GM21515 (cell line): ENCODE data around the gene IDH3G.

ENCODE experiments used
- ATAC-seq: cut with Tn5 transposase; IDR thresholded peaks from one replicate; pipeline ENCODE4 v1.9.1; 2021; ENCODE audit not compliant: unreplicated experiment

The IDH3G gene

DNA sequence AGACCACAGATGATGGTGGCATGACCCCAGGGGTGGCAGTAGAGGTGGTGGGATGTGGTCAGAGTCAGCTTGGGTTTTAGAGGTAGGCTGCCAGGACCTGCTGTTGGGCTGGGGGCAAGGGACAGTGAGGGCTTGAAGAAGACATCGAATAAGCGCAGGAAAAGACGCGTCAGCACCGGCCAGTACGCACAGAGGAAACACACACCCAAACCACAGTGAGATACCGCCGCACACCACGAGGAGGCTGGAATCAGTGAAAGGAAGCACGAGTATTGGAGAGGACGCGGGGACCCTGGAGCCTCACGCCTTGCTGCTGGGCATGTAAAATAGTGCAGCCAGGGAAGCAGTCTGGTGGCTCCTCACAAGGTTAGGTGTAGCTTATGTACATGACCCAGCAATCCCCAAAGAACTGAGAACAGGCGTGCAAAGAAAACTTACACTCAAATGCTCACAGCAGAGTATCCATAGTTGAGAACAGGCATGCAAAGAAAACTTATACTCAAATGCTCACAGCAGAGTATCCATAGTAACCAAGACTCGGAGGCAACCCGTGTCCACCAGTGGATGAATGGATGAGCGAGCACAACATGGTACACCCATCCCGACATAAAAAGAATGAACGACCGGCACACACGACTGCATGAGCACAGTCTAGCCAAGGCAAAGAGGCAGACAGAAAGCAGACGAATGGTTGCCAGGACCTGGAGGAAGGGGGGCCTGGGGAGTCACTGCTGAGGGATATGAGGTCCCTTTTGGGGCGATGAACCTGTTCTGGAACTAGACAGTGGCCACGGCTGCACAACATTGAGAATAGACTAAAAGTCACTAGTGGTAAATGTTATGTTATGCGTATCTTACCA lies 22.9 kb upstream of the IDH3G start:
- ATAC-seq: no peak

DNA sequence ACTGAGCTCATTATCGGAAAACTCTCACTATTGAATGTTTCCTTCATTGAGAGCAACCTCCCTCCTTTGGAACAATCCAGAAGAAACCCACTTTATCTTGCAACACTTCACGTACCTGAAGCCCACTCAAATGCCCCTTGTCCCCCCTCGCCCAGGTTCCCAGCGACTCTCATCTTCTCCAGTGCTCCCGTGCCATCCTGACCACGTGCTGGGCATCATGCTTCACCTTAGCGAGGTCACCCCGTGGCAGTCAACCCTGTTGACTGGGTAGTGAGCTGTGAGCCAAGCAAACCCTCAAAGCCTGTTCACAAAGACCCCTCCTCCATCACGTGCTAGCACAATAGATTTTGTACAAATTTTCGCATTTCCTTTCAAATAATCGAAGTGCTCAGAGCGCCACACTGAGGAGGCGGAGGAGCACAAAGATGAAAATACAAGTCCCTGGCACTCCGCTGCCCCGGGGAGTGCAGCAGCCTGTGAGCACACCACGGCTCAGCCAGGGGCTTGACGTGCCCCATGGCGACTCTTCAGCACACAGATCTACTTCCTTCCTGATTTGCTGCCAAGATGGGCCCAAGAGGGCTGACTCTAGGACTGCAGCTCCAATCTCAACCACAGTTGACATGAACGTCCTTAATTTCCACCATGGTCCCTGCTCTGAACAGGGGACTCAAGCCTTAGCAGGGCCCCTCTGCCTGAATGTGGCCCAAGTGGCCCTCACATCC lies 20.6 kb upstream of the IDH3G start:
- ATAC-seq: no peak

DNA sequence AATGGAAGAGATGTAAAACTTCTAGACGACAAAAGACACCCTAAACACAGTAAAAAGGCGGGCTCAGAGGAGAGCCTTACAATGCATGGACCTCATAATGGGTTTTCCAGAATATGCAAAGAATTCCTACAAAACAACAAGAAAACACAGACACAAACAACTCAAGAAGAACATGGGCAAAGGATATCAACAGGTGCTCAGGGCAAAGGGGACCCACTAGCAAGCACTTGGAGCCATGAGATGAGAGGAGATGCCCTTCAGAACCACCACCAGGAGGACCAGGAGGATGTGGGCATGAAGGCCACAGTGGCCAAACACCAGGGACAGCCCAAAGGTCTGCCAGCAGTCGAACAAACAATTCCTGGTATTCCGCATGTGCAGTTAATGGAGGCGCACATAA lies 19.0 kb upstream of the IDH3G start:
- no peak for ATAC-seq

DNA sequence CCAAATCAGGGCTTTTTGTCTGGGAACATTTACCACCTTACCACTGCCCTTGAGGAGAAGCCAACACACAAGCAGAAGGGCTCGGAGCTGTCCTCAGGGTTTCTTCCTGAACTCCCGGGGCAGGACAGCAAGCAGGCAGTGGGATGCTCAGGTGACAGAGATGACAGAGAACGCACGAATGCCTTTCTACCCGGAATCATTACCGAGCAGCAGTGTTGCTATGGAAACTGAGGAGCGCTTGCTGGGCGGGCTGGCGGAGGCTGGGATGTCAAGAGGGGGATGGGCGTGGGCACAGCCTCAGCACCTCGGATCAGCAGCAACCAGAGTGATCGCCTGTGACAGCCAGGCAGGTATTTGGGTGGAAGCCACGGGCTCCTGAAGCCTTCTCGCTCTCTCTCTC lies 18.0 kb upstream of the IDH3G start:
- ATAC-seq: no peak

DNA sequence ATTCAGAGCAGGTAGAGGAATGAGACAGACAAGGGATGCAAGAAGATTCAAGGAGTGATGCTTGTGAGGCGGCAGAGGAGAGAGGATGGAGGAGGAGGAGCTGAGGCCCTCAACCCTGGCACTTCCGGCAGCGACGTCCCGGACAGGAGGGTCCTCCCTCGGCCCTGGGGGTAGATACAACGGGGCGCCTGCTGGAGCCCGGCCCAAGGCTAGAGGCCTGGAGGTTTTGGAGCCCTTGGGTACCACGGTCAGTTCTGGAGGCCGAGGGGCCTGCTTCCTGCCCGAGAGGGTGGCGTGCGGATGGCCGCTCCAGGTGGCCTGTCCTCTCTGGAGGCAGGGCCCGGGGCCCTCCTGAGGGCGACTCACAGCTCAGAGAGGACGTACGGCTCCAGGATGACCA lies 13.8 kb upstream of the IDH3G start:
- no peak for ATAC-seq

DNA sequence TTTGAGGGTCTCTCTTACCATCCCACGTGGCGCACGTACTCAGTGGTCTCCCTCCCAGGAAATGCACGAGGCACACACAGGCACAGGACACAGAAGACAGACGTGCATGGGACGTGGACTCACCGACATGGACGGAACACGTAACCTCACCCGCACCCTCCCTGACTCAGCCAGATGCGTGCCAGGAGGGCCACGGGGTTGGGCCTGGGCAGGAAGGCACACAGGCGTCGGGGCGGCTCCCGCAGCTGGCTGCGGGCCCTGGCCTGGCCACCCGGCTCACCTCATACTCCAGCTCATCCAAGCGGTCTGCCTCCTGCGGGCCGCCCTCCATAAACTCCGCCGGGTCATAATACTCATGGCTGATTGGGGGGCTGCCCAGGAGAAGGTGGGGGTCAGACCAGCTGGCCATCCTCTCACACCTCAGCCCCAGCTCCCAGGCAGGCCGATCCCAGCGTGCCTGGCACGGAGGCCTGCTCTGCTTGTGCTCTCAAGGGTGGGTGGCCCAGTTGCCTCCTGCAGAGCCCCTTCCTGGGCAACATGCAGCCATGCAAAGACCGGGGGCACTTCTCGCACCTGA lies 12.9 kb upstream of the IDH3G start:
- no peak for ATAC-seq

DNA sequence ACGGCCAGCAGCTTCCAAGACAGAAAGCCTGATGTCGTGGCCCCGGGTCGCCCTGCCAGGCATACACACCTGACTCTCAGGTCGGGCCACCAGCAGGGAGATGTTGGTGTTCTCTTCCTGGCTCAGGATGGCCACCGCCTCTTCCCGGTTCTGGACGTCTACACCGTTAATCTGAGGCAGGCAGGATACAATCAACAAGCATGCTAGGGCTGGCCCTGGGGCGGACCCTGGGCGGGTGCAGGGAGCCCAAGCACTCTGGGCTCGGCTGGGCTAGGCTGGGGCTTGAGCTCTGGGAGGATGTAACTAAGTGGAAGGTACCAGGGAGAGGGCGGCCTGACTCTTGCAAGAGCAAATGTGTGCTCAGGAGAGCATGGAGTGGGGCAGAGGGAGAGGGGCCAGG lies 11.3 kb upstream of the IDH3G start:
- ATAC-seq: no peak

DNA sequence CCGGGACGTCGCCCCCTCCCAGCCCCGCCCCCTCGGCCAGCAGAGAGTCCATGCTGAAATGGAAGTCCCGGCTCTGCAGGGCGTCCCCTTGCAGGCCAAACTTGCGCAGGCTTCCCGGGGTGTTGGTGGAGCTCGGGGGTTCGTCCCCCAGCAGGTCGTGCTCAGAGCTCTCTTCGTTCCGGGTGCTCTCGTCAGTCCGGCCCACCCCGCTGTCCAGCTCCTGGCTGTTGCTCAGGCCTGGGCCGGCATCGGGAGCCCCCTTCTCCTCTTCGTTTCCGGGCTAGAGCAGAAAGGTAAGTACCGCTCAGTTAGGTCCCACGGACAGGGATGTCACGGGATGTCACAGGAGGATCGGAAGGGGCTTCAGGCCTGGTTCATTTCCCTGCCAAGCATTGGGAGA lies 10.4 kb upstream of the IDH3G start:
- no peak for ATAC-seq

DNA sequence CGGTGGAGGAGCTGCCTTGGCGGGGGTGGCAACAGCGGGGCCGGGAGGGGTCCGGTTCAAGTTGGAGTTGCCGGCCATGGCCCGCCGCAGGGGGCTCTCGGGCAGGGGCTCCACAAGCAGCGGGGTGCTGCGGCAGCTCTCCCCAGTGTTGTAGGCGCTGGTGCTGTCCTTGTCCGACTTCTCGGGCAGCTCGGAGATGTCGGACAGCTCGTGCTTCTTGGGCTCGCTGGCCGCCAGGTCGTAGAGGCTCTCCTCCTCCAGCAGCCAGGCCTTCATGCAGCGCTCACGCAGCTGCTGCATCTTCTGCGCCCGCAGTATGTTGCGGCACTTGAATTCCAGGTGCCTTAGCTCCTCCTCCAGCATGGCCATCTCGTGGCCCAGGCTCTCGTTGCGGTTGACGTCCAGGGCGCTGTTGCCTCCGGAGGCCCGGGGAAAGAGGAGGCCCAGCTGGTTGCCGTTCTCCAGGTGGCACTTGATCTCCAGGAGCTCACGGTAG lies 10.0 kb upstream of the IDH3G start:
- ATAC-seq: no peak

DNA sequence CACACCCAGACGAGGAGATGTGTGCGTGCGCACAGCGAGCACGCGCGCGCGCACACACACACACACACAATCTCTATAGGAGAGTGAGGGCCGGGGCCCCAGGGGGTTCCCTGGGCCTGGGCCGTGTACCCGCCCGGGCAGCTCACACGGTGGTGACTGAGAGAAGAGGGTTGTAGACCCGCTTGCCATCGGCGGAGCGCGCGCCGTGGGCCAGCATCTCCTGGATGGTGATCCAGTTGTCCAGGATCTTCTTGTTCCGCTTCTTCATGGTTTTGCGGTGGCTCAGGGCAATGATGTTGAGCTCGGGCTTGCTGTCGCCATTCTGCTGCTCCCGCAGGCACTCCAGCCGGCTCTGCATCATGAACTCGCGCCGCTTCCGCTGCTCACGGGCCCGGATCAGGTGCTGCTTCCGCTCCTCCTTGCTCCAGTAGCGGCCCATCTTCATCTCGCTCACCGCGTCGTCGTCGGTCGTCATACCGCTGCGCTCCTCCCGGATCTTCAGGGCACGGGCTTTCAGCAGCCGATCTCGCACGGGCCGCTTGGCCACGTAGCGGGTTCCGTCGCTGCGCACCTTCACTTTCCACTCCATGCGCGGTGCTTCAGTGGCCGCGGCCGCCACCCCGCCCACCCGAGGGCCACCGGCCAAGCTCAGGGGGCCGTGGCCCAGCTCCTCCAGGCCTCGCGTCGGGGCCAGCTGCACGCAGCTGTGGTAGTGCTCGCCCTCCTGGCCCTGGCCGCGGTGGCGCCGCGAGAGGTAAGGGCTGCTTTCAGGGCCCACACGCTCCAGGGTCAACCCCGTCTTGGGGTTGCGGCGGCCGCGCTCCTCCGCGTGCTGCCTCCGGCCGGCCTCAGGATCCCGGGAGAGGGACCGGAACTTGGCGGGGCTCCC lies 9.3 kb upstream of the IDH3G start:
- ATAC-seq: no peak

DNA sequence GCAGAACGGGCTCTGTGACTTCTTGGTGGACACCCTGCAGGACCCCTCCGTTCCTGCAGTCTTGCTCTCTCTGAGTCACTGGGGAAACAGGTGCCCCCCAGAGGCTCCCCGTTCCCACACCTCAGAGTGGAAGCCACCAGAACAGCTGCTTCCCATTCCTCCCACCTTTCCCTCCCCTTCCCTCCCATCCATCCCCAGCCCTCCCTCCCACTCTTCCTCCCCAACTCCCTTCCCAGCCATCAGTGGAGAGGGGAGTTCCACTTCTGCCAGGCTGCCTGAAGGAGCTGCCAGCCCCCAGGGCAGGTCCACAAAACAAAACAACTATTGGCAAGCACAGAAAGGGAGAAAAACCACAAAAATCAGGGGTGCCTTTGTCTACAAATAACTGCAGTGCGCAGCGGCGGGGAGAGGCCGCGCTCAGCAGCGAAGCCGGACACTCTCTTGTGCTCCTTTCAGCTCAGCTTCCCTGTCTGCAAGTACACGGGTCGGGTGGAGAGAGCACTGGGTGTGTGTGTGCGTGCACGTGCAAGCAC lies 8.4 kb upstream of the IDH3G start:
- ATAC-seq: no peak

DNA sequence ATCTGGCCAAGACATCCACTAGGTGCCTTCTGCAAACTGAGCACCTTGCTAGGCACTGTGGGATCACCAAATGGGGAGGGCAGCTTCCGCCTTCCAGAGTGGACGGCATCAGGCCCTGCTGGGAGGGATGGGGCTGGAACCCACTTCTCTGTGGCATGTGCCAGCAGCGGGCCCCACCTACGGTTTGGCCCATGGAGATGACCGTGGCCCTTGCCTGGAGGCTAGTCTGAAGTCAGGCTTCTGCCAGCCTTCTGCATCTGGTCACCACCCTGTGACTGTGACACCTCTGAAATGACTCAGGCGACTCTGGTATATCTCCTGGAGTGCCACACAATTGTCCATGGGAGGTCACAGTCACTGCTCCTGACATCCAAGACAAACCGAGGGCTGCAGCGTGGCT lies 7.5 kb upstream of the IDH3G start:
- ATAC-seq: no peak

DNA sequence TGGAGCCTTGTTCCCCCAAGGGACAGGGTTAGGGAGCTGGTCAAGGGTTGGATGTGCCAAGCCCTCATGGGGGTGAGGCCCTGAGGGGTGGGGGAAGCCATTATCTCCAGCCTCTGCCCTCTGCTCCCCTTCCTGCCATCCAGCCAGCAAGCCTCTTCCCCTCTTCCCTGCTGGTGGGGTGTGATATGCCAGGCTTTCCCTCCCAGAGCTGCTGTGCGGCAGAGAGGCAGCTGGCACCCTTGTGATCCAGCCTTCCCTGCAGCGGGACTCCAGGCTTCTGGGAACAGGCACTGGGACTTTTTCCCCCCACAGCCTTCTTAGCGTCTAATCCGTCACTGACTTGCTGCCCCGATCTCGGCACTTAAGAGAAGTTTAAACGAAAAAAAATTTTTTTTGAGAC lies 6.6 kb upstream of the IDH3G start:
- ATAC-seq: no peak

DNA sequence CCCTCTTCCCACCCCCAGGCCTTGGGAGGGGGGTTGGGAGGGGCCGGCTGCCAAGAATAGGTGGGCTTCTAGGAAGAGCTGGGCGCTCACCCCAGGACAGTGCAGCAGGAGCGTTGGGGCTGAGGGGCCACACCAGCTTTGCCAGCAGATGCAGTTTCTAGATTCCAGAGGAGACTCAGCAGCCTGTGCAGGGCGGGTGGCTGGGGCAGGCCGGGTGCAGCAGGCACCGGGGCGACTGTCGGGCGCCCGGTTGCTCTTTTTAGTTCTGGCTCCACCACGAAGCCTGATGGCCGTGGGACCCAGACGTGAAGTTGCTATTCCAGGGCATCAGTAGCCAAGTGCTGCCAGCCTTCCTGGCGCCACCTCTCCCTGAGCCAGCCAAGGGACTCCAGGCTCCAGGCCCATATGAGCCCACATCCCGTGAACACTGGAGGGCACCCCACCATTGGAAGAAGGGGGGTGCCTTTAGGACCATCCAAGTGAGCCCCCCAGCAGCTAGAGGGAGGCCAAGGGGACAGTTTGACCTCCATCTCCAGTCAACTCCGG lies 6.1 kb upstream of the IDH3G start:
- ATAC-seq: no peak

DNA sequence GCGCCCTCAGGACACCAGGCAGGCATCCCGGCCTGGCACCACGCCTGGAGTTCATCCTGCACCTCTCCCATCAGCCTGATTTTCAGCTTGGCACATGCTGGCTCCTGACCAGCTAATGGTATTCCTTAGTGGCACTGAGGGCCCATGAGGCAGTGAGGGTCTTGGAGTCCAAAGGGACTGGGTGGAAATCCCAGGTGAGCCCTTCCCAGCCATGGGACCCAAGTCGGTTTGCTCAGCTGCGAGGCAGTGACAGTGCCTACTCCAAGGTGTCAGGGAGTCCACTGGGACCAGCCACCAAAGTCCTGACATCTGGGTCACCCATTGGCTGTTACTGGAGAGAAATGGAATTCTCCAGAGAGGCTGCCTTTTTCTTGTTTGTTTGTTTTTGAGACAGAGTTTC lies 5.2 kb upstream of the IDH3G start:
- no peak for ATAC-seq

DNA sequence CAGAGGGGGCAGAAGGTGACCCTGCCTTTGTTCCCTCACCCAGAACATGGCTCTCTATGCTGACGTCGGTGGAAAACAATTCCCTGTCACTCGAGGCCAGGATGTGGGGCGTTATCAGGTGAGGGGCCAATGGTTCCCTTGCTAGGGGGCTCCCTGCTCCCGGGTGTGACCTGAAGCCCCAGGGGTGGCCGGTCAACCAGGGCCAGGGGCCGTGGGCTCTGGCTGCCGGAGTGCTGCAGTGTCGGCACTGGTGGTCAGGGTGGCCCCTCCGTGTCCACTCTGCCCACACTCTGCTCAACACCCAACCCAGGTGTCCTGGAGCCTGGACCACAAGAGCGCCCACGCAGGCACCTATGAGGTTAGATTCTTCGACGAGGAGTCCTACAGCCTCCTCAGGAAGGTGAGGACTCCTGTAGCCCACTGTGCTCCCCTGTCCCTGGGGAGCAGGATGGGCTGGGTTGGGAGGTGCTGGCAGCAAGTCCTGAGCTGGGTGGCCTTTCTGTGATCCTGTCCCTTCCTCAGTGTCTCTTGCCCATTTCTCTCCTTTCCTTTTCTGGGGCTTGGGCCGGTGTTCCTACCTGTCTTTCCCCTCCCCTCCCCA lies 3.3 kb upstream of the IDH3G start:
- ATAC-seq: no peak

DNA sequence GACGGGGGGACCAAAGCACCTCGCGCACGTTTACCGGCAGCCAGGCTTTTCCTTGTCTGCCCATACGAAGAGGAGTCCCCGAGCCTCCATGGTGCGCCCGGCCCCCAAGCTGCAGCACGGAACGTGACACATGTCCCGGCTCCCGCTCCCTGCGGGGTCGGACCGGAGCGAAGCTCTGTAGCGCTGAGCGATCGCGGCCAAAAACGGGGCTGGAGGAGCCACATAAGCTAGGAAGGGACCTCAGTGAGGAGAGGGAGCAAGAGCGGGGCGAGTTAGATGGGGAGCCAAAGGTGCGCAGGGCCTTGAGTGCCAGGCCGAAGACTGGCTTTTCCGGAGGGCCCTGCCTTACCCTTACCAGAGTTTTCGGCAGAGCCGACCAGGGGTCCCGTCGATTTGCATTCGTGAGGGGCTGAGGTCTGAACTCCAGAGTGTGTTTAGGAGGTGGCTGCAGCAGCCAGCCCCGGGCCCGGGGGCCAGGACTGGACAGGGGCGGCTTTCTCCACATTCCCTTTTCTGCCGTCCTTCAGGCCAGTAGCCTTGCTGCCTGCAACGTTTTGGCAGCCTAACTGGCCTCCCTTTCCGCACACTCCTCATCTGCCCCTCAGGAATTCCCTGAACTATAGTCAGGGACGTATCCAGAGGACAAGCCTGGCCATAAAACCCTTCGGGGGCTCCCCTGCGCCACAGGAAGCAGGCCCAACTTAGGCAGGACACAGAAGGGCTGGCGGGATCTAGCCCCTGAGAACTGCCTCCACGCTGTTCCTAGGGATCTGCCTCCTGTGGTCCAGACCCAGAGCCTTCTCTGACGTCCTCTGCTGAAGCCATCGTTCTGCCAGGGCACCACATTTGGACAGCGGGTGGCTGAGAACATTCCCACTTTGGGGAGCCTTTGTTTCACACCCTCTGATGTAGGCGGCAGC lies 982 bp upstream of the IDH3G start:
- ATAC-seq: no peak

DNA sequence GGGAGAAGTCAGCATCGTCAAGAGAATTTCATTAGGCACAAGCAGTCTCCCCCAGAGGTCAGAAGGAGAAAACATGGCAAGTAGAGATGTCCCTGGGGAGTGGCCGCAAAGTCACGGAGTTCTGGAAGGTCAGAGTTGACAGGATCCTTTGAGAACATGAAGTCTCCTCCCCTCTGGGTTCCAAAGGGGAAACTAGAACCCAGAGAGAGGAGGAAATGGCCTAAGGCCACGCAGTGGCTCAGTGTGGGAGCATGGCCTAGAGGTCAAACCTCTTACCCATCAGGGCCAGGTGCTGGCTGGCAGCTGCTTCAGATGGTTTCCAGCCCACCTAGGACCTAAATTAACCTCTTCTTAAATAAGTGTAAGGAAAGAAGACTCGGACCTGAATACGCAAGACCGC lies 884 bp downstream of the IDH3G start:
- ATAC-seq: no peak

DNA sequence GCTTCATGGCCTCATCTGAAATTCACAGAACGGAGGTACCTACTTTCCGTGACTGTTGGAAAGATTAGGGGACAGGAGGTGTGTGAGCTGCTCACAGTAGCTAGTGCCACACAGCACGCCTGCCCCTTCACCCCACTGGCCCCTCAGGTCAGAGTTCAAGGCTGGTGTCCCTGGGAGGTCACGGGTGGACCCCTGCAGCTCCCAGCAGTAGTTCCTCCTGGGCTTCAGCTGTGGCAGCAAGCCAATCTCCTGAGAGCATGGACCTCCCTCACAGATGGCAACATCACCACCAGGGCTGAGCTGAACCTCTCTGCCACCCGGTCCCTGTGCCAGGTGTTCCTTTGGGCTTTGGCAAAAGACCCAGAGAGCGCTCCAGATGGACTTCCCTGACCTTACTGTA lies 1.8 kb downstream of the IDH3G start:
- no peak for ATAC-seq
